GM23248 (cell line): ENCODE data around the gene ZSCAN20. TPM values are rescaled to one million over a fixed set of nuclear protein-coding genes. Genes with fewer than 3 reads are reported as not detected.

Experiments
- DNase-seq: peaks from one replicate; pipeline ENCODE4 v3.0.0-alpha.2; 2015
- H2AFZ ChIP-seq: fragments of 200-600 bp; sonication (generic); 2 replicates; pipeline ENCODE4 v1.6.1; 2016; ENCODE audit warnings: antibody characterized with exemption
- H3F3A ChIP-seq: fragments of 200-600 bp; sonication (generic); 2 replicates; pipeline ENCODE4 v1.6.1; 2016; ENCODE audit warnings: mild to moderate bottlenecking, antibody characterized with exemption, mixed run types; ENCODE audit not compliant: insufficient read depth
- H3K27ac ChIP-seq: fragments of 200-600 bp; sonication (generic); 2 replicates; pipeline ENCODE4 v1.5.1; 2016; ENCODE audit warnings: mild to moderate bottlenecking
- H3K27me3 ChIP-seq: fragments of 200-600 bp; sonication (generic); replicated peaks from 2 replicates; pipeline ENCODE4 v1.6.1; 2016; ENCODE audit warnings: mild to moderate bottlenecking; ENCODE audit not compliant: insufficient read depth
- H3K36me3 ChIP-seq: fragments of 200-600 bp; sonication (generic); 2 replicates; pipeline ENCODE4 v1.6.1; 2016; ENCODE audit warnings: low read depth, mild to moderate bottlenecking
- H3K4me1 ChIP-seq: fragments of 200-600 bp; sonication (generic); 2 replicates; pipeline ENCODE4 v1.6.1; 2016; ENCODE audit warnings: mild to moderate bottlenecking; ENCODE audit not compliant: insufficient read depth
- H3K4me2 ChIP-seq: fragments of 200-600 bp; sonication (generic); one replicate; pipeline ENCODE4 v1.6.1; 2016; ENCODE audit warnings: mild to moderate bottlenecking; ENCODE audit not compliant: unreplicated experiment
- H3K4me3 ChIP-seq: fragments of 200-600 bp; sonication (generic); 2 replicates; pipeline ENCODE4 v1.5.1; 2016; ENCODE audit warnings: mild to moderate bottlenecking
- H3K79me2 ChIP-seq: fragments of 200-600 bp; sonication (generic); 2 replicates; pipeline ENCODE4 v1.6.1; 2016; ENCODE audit warnings: mild to moderate bottlenecking; ENCODE audit not compliant: insufficient read depth
- H3K9ac ChIP-seq: fragments of 200-600 bp; sonication (generic); 2 replicates; pipeline ENCODE4 v1.6.1; 2016; ENCODE audit warnings: mild to moderate bottlenecking
- H3K9me2 ChIP-seq: fragments of 200-600 bp; sonication (generic); 2 replicates; pipeline ENCODE4 v1.6.1; 2016; ENCODE audit warnings: mixed run types, mild to moderate bottlenecking, moderate library complexity; ENCODE audit not compliant: insufficient read depth
- H3K9me3 ChIP-seq: fragments of 200-600 bp; sonication (generic); one replicate; pipeline ENCODE4 v1.6.1; 2017; ENCODE audit warnings: low read depth
- H4K20me1 ChIP-seq: fragments of 200-600 bp; sonication (generic); 2 replicates; pipeline ENCODE4 v1.6.0; 2016; ENCODE audit not compliant: insufficient read depth
- EZH2 ChIP-seq: fragments of 200-600 bp; sonication (generic); IDR thresholded peaks from 2 replicates; pipeline ENCODE4 v1.6.1; 2018; ENCODE audit warnings: antibody characterized with exemption, mild to moderate bottlenecking; ENCODE audit not compliant: insufficient read depth, poor library complexity, severe bottlenecking
- EZH2phosphoT487 ChIP-seq: fragments of 200-600 bp; sonication (generic); IDR thresholded peaks from 2 replicates; pipeline ENCODE4 v1.6.1; 2018; ENCODE audit warnings: antibody characterized with exemption, moderate library complexity, mild to moderate bottlenecking, low read depth; ENCODE audit not compliant: insufficient read depth
- WGBS, 2 experiments: methylation state at CpG; one replicate each; pipeline ENCODE4 v1.1.6; 2015 to 2017; ENCODE audit warnings: low lambda C conversion rate in 2 of 2, low coverage in 1 of 2; ENCODE audit errors: missing lambda C conversion rate in 2 of 2; 5-methylcytosine and 5-hydroxymethylcytosine counted together
- in situ Hi-C: fragments of 300-500 bp; cut with MboI; formaldehyde crosslinking; loops from 2 replicates; pipeline ENCODE4 v1.15.0; 2020
- polyA plus RNA-seq: library from polyadenylated mRNA; unstranded; fragments of >200 nt; fragmentation: Nextera tagmentation; extraction: Ambion mirVana; gene quantifications from 2 replicates; pipeline ENCODE4 v1.2.1, GENCODE V29; 2016
- total RNA-seq: library from RNA; depleted of rRNA; stranded (reverse); fragments of >200 nt; shearing (Covaris generic); gene quantifications from 2 replicates; pipeline ENCODE4 v1.2.3, GENCODE V29; 2014

Gene ZSCAN20
- total and polyA plus RNA-seq, 2 experiments from 2014 or later, result 1.7 to 9.5 TPM

- no peak overlapping the region for H3K9ac ChIP-seq
- H4K20me1 ChIP-seq, result no peaks in the 10 kb centered on the region
- H3K4me1 ChIP-seq, result peaks cover 13% of the 10 kb centered on the region; the same call in 1 of the 2 replicates
- no peaks in the 10 kb centered on the region for H3K9me3 ChIP-seq
- no peak overlapping the region for H3K4me2 ChIP-seq
- no peaks in the 10 kb centered on the region for H3K27me3 ChIP-seq
- H3K9me2 ChIP-seq, result no peaks in the 10 kb centered on the region
- no peak overlapping the region for H3K4me3 ChIP-seq
- H3F3A ChIP-seq, result no peaks in the 10 kb centered on the region
- no peaks in the 10 kb centered on the region for H3K36me3 ChIP-seq
- no peaks in the 10 kb centered on the region for H3K79me2 ChIP-seq
- WGBS, 2 experiments, result 93 to 95% methylated on average over 3 of the region's 3 CpGs
- TF ChIP-seq EZH2 (no peak), EZH2phosphoT487 (no peak)
- H3K27ac ChIP-seq, result no peak overlapping the region
- DNase-seq, result no peak
- in situ Hi-C loops, result no loop called here
- no peak overlapping the region for H2AFZ ChIP-seq
Measured at GRCh38 chr1:33446590-33446989, 25.9 kb upstream of the ZSCAN20 start.

- H3K27me3 ChIP-seq, result no peaks in the 10 kb centered on the region
- no peak overlapping the region for H3K9ac ChIP-seq
- WGBS, 2 experiments, result 95 to 96% methylated on average over 8 of the region's 8 CpGs
- H3K4me1 ChIP-seq, result peaks cover 19% of the 10 kb centered on the region
- no peak for TF ChIP-seq EZH2
- TF ChIP-seq EZH2phosphoT487, result no peak
- no peaks in the 10 kb centered on the region for H4K20me1 ChIP-seq
- peaks cover 11% of the 10 kb centered on the region for H3F3A ChIP-seq
- H3K4me3 ChIP-seq, result no peak overlapping the region
- no peak overlapping the region for H3K4me2 ChIP-seq
- H3K27ac ChIP-seq, result no peak overlapping the region
- DNase-seq, result no peak
- no peaks in the 10 kb centered on the region for H3K9me3 ChIP-seq
- H3K36me3 ChIP-seq, result no peaks in the 10 kb centered on the region
- H3K9me2 ChIP-seq, result no peaks in the 10 kb centered on the region
- in situ Hi-C loops, result loop anchor here (25.0 kb wide), 1 partner anchor 167 kb away; no protein-coding TSS in a partner anchor
- no peak overlapping the region for H2AFZ ChIP-seq
- H3K79me2 ChIP-seq, result no peaks in the 10 kb centered on the region
Measured at GRCh38 chr1:33454646-33455282, 17.7 kb upstream of the ZSCAN20 start.

GRCh38 chr1:33455539-33456501, 16.6 kb upstream of the ZSCAN20 start:
- Histone ChIP-seq H3K36me3 (no peaks in the 10 kb centered on the region), H4K20me1 (no peaks in the 10 kb centered on the region), H3K9me2 (no peaks in the 10 kb centered on the region), H3K9me3 (no peaks in the 10 kb centered on the region), H3K27me3 (no peaks in the 10 kb centered on the region), H3K4me3 (no peak overlapping the region), H3F3A (peaks cover 11% of the 10 kb centered on the region), H3K27ac (no peak overlapping the region), H3K79me2 (no peaks in the 10 kb centered on the region), H3K4me2 (no peak overlapping the region), H2AFZ (peak overlapping the region; percentile 35; the same call in 1 of the 2 replicates), H3K9ac (no peak overlapping the region), H3K4me1 (peaks cover 28% of the 10 kb centered on the region)
- TF ChIP-seq EZH2phosphoT487 (no peak), EZH2 (no peak)
- peak; percentile 88 for DNase-seq
- WGBS, 2 experiments, result 55 to 59% methylated on average over 8 of the region's 8 CpGs
- in situ Hi-C loops, result loop anchor here (25.0 kb wide), 1 partner anchor 169 kb away; no protein-coding TSS in a partner anchor

GRCh38 chr1:33456502-33456886, 16.0 kb upstream of the ZSCAN20 start:
- Histone ChIP-seq H3K9me2 (no peaks in the 10 kb centered on the region), H3F3A (peaks cover 11% of the 10 kb centered on the region), H3K9me3 (no peaks in the 10 kb centered on the region), H3K9ac (no peak overlapping the region), H2AFZ (no peak overlapping the region), H3K27me3 (no peaks in the 10 kb centered on the region), H3K27ac (no peak overlapping the region), H3K79me2 (no peaks in the 10 kb centered on the region), H3K4me3 (no peak overlapping the region), H4K20me1 (no peaks in the 10 kb centered on the region), H3K4me2 (no peak overlapping the region), H3K36me3 (no peaks in the 10 kb centered on the region), H3K4me1 (peaks cover 28% of the 10 kb centered on the region)
- in situ Hi-C loops, result loop anchor here (25.0 kb wide), 1 partner anchor 169 kb away; no protein-coding TSS in a partner anchor
- TF ChIP-seq EZH2 (no peak), EZH2phosphoT487 (no peak)
- WGBS, 2 experiments, result 79 to 82% methylated on average over 6 of the region's 6 CpGs
- no peak for DNase-seq
